Nephron (organoid): ENCODE measurements around the gene PDE4C.

Source experiments
- H3K27ac Mint-ChIP-seq, 3 experiments: 2 replicates each; pipeline ENCODE4 v1.8.0; 2020; ENCODE audit warnings: mixed read lengths in 3 of 3, mild to moderate bottlenecking in 2 of 3, moderate library complexity in 1 of 3
- H3K27me3 Mint-ChIP-seq: 2 replicates; pipeline ENCODE4 v1.8.0; 2021; ENCODE audit warnings: low read depth, mild to moderate bottlenecking, moderate library complexity, mixed read lengths
- H3K36me3 Mint-ChIP-seq: 2 replicates; pipeline ENCODE4 v1.8.0; 2020; ENCODE audit warnings: low read depth, mixed read lengths
- H3K4me1 Mint-ChIP-seq: 2 replicates; pipeline ENCODE4 v1.8.0; 2020; ENCODE audit warnings: mixed read lengths
- H3K4me3 Mint-ChIP-seq, 3 experiments: 2 replicates each; pipeline ENCODE4 v1.8.0; 2020; ENCODE audit warnings: mild to moderate bottlenecking in 3 of 3, mixed read lengths in 3 of 3, moderate library complexity in 2 of 3
- H3K9me3 Mint-ChIP-seq: 2 replicates; pipeline ENCODE4 v1.8.0; 2020; ENCODE audit warnings: mixed read lengths
- CTCF ChIP-seq, 3 experiments: fragments of 200-600 bp; sonication (generic); IDR thresholded peaks; one replicate each; pipeline ENCODE4 v1.5.0; 2021; ENCODE audit warnings: antibody characterized with exemption in 3 of 3; ENCODE audit not compliant: unreplicated experiment in 3 of 3

Gene PDE4C

GRCh38 chr19:18194554-18195238, 31.5 kb downstream of the PDE4C start:
- H3K9me3 Mint-ChIP-seq, result no peaks in the 10 kb centered on the region
- peak overlapping the region; percentile 86 to 89 (median 86) for H3K4me3 Mint-ChIP-seq
- TF ChIP-seq CTCF (IDR thresholded peaks at IDR 0.05; ENCODE audit: unreplicated experiment in 3 of 3), result no peak
- peaks cover 14% of the 10 kb centered on the region for H3K4me1 Mint-ChIP-seq
- peaks cover 10% of the 10 kb centered on the region for H3K36me3 Mint-ChIP-seq
- H3K27ac Mint-ChIP-seq, result no peak overlapping the region
- H3K27me3 Mint-ChIP-seq, result no peaks in the 10 kb centered on the region

DNA sequence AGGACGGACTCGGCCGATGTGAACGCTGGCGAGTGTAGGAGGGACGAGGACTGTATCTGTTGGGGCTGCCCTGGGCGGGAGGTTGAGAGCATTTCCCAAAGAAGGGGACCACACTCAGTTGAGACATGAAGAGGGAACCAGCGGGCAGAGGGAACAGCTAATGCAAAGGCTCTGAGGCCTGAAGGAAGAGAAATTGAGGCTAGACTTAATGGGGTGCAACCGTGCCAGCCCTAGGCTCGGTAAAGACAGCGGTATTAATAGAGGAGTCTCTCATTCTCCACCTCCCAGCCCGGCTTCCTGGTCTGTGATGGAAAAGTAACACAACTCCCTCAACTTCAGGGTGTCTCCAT, 32.1 kb downstream of the PDE4C start:
- H3K4me3 Mint-ChIP-seq, result peak overlapping the region; percentile 86 to 89 (median 86)
- peaks cover 14% of the 10 kb centered on the region for H3K4me1 Mint-ChIP-seq
- no peak for TF ChIP-seq CTCF (IDR thresholded peaks at IDR 0.05; ENCODE audit: unreplicated experiment in 3 of 3)
- H3K27me3 Mint-ChIP-seq, result no peaks in the 10 kb centered on the region
- peaks cover 10% of the 10 kb centered on the region for H3K36me3 Mint-ChIP-seq
- H3K9me3 Mint-ChIP-seq, result no peaks in the 10 kb centered on the region
- no peak overlapping the region for H3K27ac Mint-ChIP-seq

GRCh38 chr19:18193388-18194180, 32.7 kb downstream of the PDE4C start:
- no peaks in the 10 kb centered on the region for H3K27me3 Mint-ChIP-seq
- H3K9me3 Mint-ChIP-seq, result no peaks in the 10 kb centered on the region
- peak overlapping the region in 1 of 3 experiments; percentile 97 for H3K27ac Mint-ChIP-seq
- H3K4me1 Mint-ChIP-seq, result peaks cover 14% of the 10 kb centered on the region
- peak in 1 of 3 experiments; percentile 11 for TF ChIP-seq CTCF (IDR thresholded peaks at IDR 0.05; ENCODE audit: unreplicated experiment in 3 of 3)
- H3K36me3 Mint-ChIP-seq, result peaks cover 7% of the 10 kb centered on the region
- H3K4me3 Mint-ChIP-seq, result peak overlapping the region; percentile 86 to 89 (median 86)

DNA sequence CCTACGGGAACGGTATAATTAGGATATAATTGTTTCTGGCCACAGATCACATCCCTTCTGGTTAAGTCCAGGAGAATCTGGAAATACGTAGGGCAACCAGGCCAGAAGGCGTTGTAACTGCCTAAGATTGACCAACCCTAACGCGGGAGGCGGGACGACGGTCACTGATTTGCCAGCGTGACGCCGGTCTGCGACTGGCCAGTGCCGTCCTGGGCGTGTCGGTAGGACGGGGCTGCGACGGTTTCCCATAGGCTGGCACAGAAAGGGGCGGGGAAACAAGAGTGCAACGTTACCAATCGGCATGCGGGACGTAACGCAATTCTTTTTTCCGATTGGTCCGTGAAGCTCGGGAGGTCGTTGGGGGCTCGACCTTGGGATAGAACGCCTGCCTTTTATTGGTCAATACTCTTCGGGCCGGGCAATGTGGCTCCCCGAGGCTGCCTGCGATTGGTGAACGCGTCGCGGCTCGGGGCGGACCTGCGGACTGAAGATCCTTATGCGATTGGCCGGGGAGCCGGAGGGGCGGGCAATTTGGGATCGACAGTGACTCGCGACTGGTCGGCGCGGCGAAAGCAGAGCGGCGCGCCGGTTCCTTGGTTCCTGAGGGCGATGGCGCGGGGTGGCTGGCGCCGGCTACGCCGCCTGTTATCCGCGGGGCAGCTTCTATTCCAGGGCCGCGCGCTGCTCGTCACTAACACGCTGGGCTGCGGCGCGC, 33.4 kb downstream of the PDE4C start, which contains the start of gene MPV17L2:
Gene MPV17L2 (plus strand): TSS at position 546 of the 715 bp plus-strand sequence. CDS start 64 bp downstream, at position 610.
- Mint-ChIP-seq H3K27ac (peak within 1 kb of the TSS; percentile 95 to 97 (median 95)), H3K36me3 (no peaks in the 10 kb centered on the region), H3K27me3 (no peaks in the 10 kb centered on the region), H3K9me3 (no peaks in the 10 kb centered on the region), H3K4me3 (peak within 1 kb of the TSS; percentile 86 to 89 (median 86)), H3K4me1 (peaks cover 14% of the 10 kb centered on the region)
- TF ChIP-seq CTCF (IDR thresholded peaks at IDR 0.05; ENCODE audit: unreplicated experiment in 3 of 3), result no peak

DNA sequence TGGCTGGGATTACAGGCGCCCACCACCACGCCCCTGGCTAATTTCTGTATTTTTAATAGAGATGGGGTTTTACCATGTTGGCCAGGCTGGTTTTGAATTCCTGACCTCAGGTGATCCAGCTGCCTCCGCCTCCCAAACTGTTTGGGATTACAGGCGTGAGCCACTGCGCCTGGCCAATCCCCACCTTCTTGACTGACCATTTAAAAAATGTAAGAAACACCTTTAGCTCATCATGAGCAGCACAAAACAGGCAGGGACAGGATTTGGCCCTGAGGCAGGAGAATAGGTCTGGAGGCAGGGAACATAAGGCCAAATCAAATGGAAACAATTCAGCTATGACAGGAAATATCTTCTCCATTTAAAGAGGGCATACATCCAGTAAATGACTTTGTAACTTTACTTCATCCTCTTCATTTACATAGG, 34.6 kb downstream of the PDE4C start:
- H3K4me3 Mint-ChIP-seq, result peak overlapping the region; percentile 86 to 89 (median 86)
- H3K9me3 Mint-ChIP-seq, result no peaks in the 10 kb centered on the region
- no peaks in the 10 kb centered on the region for H3K36me3 Mint-ChIP-seq
- TF ChIP-seq CTCF (IDR thresholded peaks at IDR 0.05; ENCODE audit: unreplicated experiment in 3 of 3), result no peak
- peaks cover 14% of the 10 kb centered on the region for H3K4me1 Mint-ChIP-seq
- H3K27me3 Mint-ChIP-seq, result no peaks in the 10 kb centered on the region
- peak overlapping the region; percentile 95 to 97 (median 95) for H3K27ac Mint-ChIP-seq
